ENCODE measurements around the gene EGFR. TPM values are rescaled to one million over a fixed set of nuclear protein-coding genes. Genes with fewer than 3 reads are reported as not detected.

Gene EGFR
- total and polyA plus RNA-seq, 2 donors (not counting 3 experiments of a cell fraction or from before 2014, with no cell fraction given), result 1.5 to 4.1 TPM

DNA sequence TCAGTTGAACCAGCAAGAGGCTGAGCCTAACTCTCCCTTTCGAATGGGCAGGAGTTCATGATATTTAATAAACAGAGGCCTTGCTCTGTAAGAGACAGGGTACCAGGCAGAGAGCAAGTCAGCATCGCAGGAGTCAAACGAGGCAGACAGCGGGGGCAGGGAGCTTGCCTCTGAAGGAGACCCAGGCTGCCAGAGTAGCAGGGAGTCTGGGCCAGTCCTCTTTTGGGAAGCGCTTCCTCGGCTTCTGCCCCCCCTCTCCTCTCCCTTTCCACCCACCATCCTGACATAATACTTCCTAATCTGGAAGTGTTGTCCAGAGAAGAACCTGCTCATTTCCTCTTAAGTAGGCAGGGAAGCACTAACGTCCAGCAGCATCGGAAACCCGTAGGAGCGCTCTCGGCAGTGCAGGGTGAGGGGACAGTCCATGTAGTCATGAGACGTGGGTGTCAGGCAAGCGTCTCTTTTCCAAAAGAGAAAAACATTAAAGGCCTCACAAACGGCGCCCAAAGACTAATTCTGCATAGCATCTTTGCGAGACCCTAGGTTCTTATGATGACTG, 171.1 kb downstream of the EGFR start:
- no peaks in the 10 kb centered on the region for H3K9me1 ChIP-seq (replicated peaks; ENCODE audit: control insufficient read depth, extremely low read depth, insufficient read depth, low read length)
- BruUV-seq (replicated peaks), result no TSS peak
- ChIA-PET POLR2A (no interaction called here), CTCF (no interaction called here)
- H3K36me3 ChIP-seq (ENCODE audit: control insufficient read depth in 2 of 2, extremely low read depth in 1 of 2, insufficient read depth in 2 of 2, low read length in 2 of 2), result no peaks in the 10 kb centered on the region
- H3K4me1 ChIP-seq (ENCODE audit: control insufficient read depth, extremely low read depth, insufficient read depth, low read length), result peaks cover 54% of the 10 kb centered on the region
- H3K4me3 ChIP-seq (replicated peaks in 1 of 3; ENCODE audit: insufficient read depth in 1 of 3, low read depth in 1 of 3, low read length in 3 of 3), result no peak overlapping the region
- TF ChIP-seq GATA2 (IDR thresholded peaks at IDR 0.05; ENCODE audit: insufficient read depth, insufficient read length, low read depth, low read length), result no peak
- no peak for TF ChIP-seq POLR2AphosphoS5 (IDR thresholded peaks at IDR 0.05; ENCODE audit: insufficient read depth, low read depth, low read length)
- TF ChIP-seq EZH2 (IDR thresholded peaks at IDR 0.05; ENCODE audit: borderline replicate concordance, low read depth, low read length, severe bottlenecking), result no peak
- no peak for TF ChIP-seq MYC (IDR thresholded peaks at IDR 0.05; ENCODE audit: low read depth, low read length)
- TF ChIP-seq FOS (IDR thresholded peaks at IDR 0.05; ENCODE audit: borderline replicate concordance, insufficient read depth, low read length), result no peak
- TF ChIP-seq, protein P1, sequence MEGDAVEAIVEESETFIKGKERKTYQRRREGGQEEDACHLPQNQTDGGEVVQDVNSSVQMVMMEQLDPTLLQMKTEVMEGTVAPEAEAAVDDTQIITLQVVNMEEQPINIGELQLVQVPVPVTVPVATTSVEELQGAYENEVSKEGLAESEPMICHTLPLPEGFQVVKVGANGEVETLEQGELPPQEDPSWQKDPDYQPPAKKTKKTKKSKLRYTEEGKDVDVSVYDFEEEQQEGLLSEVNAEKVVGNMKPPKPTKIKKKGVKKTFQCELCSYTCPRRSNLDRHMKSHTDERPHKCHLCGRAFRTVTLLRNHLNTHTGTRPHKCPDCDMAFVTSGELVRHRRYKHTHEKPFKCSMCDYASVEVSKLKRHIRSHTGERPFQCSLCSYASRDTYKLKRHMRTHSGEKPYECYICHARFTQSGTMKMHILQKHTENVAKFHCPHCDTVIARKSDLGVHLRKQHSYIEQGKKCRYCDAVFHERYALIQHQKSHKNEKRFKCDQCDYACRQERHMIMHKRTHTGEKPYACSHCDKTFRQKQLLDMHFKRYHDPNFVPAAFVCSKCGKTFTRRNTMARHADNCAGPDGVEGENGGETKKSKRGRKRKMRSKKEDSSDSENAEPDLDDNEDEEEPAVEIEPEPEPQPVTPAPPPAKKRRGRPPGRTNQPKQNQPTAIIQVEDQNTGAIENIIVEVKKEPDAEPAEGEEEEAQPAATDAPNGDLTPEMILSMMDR (IDR thresholded peaks at IDR 0.05; ENCODE audit: extremely low read depth in 1 of 2, insufficient read depth in 1 of 2, low read depth in 1 of 2, low read length in 2 of 2), result no peak
- TF ChIP-seq, protein P2, sequence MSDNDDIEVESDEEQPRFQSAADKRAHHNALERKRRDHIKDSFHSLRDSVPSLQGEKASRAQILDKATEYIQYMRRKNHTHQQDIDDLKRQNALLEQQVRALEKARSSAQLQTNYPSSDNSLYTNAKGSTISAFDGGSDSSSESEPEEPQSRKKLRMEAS (IDR thresholded peaks at IDR 0.05; ENCODE audit: insufficient read depth, insufficient read length), result no peak
- no peak for TF ChIP-seq POLR2A (IDR thresholded peaks at IDR 0.05; ENCODE audit: low read depth, low read length)
- TF ChIP-seq JUN (IDR thresholded peaks at IDR 0.05; ENCODE audit: borderline replicate concordance, insufficient read depth, insufficient read length, low read depth), result no peak
- no peak overlapping the region for H3K9ac ChIP-seq (replicated peaks; ENCODE audit: extremely low read depth, insufficient read depth, low read length)
- no peak overlapping the region for H3K4me2 ChIP-seq (ENCODE audit: insufficient read depth, low read length)
- no peak for DNase-seq (ENCODE audit: low read depth, low spot score)
- H4K20me1 ChIP-seq (replicated peaks; ENCODE audit: control insufficient read depth, extremely low read depth, insufficient read depth, low read length), result no peaks in the 10 kb centered on the region
- H3K9me3 ChIP-seq (replicated peaks; ENCODE audit: control insufficient read depth, insufficient read depth, low read length), result no peaks in the 10 kb centered on the region
- no peak for FAIRE-seq
- intact Hi-C loops (cut with micrococcal nuclease), result loop anchor here (5.0 to 10.0 kb wide), 3 partner anchors 103 to 418 kb away; partner anchors contain the start of gene LANCL2
- no peak overlapping the region for H3K27ac ChIP-seq (ENCODE audit: insufficient read depth, low read depth, low read length)
- no peaks in the 10 kb centered on the region for H3K79me2 ChIP-seq (ENCODE audit: control insufficient read depth, insufficient read depth, low read length)
- H2AFZ ChIP-seq (ENCODE audit: low read depth, low read length), result no peak overlapping the region
- dilution Hi-C loops (cut with MboI; ENCODE audit: extremely low pct_ligation_motif_present, low sequenced_read_pairs), result no loop called here
- H3K27me3 ChIP-seq (ENCODE audit: control insufficient read depth in 2 of 2, insufficient read depth in 2 of 2, low read length in 2 of 2), result no peaks in the 10 kb centered on the region

Measured in endothelial cell of umbilical vein (primary cell).